ENCODE measurements around the gene IRAG1. TPM values are rescaled to one million over a fixed set of nuclear protein-coding genes. Genes with fewer than 3 reads are reported as not detected.

IRAG1 gene
- total RNA-seq, 1 experiment from 2014 or later: 0.21 TPM

DNA sequence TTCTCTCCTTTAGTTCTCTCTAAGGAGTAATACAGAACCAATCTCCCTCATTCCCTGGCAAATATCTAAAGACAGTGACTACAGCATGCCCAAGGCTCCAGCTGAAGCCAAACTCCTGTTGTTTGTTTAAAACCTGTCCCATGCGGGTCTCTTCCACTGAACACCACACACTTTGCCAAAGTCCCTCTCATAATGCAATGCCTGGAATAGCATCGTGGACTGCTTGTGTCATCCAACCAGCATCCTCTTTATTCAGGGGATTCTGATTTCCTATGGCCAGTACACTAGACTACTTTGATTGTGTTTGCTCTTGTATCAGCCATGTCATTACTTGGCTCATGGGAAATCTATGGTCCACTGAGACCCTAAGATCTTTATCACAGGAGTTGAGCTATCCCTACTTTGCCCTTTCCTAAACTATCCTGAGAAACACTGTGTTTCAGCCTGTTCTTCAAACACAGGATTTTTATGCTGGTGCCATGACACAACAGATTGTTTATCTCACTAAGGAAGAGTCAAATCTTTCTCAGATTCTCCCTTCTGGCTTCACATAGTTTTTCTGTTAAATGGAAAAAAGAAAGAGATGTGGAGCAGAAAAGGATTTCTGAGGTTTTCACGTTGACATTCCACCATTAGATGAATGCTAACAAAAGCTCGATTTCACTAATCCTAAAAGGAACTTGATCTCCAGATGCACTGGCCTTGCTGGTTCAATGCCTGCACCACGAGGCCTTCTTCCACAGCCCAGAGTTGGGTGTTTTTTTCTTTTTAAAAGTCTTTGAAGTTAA, 15.9 kb upstream of the IRAG1 start:
- ChIA-PET CTCF (no interaction called here), POLR2A (no interaction called here)
- H3K27ac ChIP-seq (ENCODE audit: low read length): no peak overlapping the region
- 0 out of 2 replicates have a peak, but pooled peaks have one; percentile 36 for ATAC-seq
- no peak for DNase-seq (ENCODE audit: low read depth, low spot score)
- no peaks in the 10 kb centered on the region for H3K36me3 ChIP-seq (ENCODE audit: control insufficient read depth, insufficient read depth, low read length)
- peaks cover 3% of the 10 kb centered on the region; the same call in 1 of the 2 replicates for H3K27me3 ChIP-seq (ENCODE audit: control insufficient read depth, insufficient read depth, low read length)
- H3K9me3 ChIP-seq (ENCODE audit: control insufficient read depth, insufficient read depth, low read depth, low read length): no peaks in the 10 kb centered on the region
- BruUV-seq (replicated peaks): no TSS peak
- no peaks in the 10 kb centered on the region for H3K4me1 ChIP-seq (ENCODE audit: control insufficient read depth, insufficient read depth, low read length)
- no peak overlapping the region for H3K4me3 ChIP-seq (ENCODE audit: low read depth in 2 of 2, low read length in 2 of 2)
- in situ Hi-C loops (cut with HindIII; ENCODE audit: low pct_unique_long_range_greater_than_20kb, low sequenced_read_pairs): no loop called here
- TF ChIP-seq, protein P1, sequence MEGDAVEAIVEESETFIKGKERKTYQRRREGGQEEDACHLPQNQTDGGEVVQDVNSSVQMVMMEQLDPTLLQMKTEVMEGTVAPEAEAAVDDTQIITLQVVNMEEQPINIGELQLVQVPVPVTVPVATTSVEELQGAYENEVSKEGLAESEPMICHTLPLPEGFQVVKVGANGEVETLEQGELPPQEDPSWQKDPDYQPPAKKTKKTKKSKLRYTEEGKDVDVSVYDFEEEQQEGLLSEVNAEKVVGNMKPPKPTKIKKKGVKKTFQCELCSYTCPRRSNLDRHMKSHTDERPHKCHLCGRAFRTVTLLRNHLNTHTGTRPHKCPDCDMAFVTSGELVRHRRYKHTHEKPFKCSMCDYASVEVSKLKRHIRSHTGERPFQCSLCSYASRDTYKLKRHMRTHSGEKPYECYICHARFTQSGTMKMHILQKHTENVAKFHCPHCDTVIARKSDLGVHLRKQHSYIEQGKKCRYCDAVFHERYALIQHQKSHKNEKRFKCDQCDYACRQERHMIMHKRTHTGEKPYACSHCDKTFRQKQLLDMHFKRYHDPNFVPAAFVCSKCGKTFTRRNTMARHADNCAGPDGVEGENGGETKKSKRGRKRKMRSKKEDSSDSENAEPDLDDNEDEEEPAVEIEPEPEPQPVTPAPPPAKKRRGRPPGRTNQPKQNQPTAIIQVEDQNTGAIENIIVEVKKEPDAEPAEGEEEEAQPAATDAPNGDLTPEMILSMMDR (IDR thresholded peaks at IDR 0.05): no peak
- TF ChIP-seq, protein P2, sequence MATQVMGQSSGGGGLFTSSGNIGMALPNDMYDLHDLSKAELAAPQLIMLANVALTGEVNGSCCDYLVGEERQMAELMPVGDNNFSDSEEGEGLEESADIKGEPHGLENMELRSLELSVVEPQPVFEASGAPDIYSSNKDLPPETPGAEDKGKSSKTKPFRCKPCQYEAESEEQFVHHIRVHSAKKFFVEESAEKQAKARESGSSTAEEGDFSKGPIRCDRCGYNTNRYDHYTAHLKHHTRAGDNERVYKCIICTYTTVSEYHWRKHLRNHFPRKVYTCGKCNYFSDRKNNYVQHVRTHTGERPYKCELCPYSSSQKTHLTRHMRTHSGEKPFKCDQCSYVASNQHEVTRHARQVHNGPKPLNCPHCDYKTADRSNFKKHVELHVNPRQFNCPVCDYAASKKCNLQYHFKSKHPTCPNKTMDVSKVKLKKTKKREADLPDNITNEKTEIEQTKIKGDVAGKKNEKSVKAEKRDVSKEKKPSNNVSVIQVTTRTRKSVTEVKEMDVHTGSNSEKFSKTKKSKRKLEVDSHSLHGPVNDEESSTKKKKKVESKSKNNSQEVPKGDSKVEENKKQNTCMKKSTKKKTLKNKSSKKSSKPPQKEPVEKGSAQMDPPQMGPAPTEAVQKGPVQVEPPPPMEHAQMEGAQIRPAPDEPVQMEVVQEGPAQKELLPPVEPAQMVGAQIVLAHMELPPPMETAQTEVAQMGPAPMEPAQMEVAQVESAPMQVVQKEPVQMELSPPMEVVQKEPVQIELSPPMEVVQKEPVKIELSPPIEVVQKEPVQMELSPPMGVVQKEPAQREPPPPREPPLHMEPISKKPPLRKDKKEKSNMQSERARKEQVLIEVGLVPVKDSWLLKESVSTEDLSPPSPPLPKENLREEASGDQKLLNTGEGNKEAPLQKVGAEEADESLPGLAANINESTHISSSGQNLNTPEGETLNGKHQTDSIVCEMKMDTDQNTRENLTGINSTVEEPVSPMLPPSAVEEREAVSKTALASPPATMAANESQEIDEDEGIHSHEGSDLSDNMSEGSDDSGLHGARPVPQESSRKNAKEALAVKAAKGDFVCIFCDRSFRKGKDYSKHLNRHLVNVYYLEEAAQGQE (IDR thresholded peaks at IDR 0.05; ENCODE audit: insufficient read depth in 1 of 2, low read depth in 2 of 2, low read length in 1 of 2): no peak
- no peak for TF ChIP-seq TCF7L2 (IDR thresholded peaks at IDR 0.05; ENCODE audit: low read depth, low read length)
- TF ChIP-seq SIN3A (IDR thresholded peaks at IDR 0.05; ENCODE audit: borderline replicate concordance, insufficient read depth, low read depth, low read length): no peak
- TF ChIP-seq POLR2AphosphoS5 (IDR thresholded peaks at IDR 0.05; ENCODE audit: low read depth, low read length): no peak
- intact Hi-C loops (cut with micrococcal nuclease; ENCODE audit: unreplicated experiment): no loop called here

DNA sequence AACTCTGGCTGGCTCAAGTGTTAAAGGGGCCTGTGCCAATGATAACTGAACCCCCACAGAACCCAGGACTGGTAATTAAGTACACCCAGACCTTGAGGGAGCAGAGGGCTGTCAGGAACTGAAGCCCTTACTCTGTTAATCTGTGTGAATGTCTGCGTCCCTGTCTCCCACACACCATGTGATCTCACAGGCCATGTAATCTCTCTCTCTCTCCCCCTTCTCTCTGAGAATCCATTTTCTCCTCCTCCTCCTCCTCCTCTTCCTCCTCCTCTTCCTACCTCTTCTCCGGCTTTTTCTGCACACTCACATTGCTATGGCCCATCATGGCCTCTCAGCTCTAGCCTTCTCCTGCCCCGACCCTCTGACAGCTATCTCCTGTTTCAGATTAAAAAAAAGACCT, 14.6 kb upstream of the IRAG1 start:
- DNase-seq (ENCODE audit: low read depth, low spot score): no peak
- no peak overlapping the region for H3K4me3 ChIP-seq (ENCODE audit: low read depth in 2 of 2, low read length in 2 of 2)
- intact Hi-C loops (cut with micrococcal nuclease; ENCODE audit: unreplicated experiment): no loop called here
- TF ChIP-seq POLR2AphosphoS5 (IDR thresholded peaks at IDR 0.05; ENCODE audit: low read depth, low read length) (no peak), TCF7L2 (IDR thresholded peaks at IDR 0.05; ENCODE audit: low read depth, low read length) (no peak), SIN3A (IDR thresholded peaks at IDR 0.05; ENCODE audit: borderline replicate concordance, insufficient read depth, low read depth, low read length) (no peak)
- TF ChIP-seq, protein P2 (IDR thresholded peaks at IDR 0.05; ENCODE audit: insufficient read depth in 1 of 2, low read depth in 2 of 2, low read length in 1 of 2): no peak
- TF ChIP-seq, protein P1 (IDR thresholded peaks at IDR 0.05): no peak
- CTCF ChIA-PET: no interaction called here
- POLR2A ChIA-PET: no interaction called here
- no peaks in the 10 kb centered on the region for H3K4me1 ChIP-seq (ENCODE audit: control insufficient read depth, insufficient read depth, low read length)
- no peak overlapping the region for H3K27ac ChIP-seq (ENCODE audit: low read length)
- ATAC-seq: no peak
- H3K27me3 ChIP-seq (ENCODE audit: control insufficient read depth, insufficient read depth, low read length): peaks cover 3% of the 10 kb centered on the region; the same call in 1 of the 2 replicates
- in situ Hi-C loops (cut with HindIII; ENCODE audit: low pct_unique_long_range_greater_than_20kb, low sequenced_read_pairs): no loop called here
- no peaks in the 10 kb centered on the region for H3K9me3 ChIP-seq (ENCODE audit: control insufficient read depth, insufficient read depth, low read depth, low read length)
- H3K36me3 ChIP-seq (ENCODE audit: control insufficient read depth, insufficient read depth, low read length): no peaks in the 10 kb centered on the region
- no TSS peak for BruUV-seq (replicated peaks)
